Measurements from ENCODE around the gene IFI35. TPM values are rescaled to one million over a fixed set of nuclear protein-coding genes. Genes with fewer than 3 reads are reported as not detected.

The IFI35 gene
- polyA plus RNA-seq, 2 of the 4 experiments (the other 2 are of a cell fraction) = 10.8 to 20.2 TPM

DNA sequence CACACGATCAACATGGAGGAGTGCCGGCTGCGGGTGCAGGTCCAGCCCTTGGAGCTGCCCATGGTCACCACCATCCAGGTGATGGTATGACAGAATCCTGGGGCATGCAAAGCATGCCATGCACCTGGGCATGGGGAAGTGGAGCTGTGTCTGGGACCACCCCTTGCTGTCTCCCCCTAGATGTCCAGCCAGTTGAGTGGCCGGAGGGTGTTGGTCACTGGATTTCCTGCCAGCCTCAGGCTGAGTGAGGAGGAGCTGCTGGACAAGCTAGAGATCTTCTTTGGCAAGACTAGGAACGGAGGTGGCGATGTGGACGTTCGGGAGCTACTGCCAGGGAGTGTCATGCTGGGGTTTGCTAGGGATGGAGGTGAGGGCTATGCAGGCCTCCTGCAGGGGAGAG, 6.7 kb downstream of the IFI35 start:
- TF ChIP-seq POLR2A (IDR thresholded peaks at IDR 0.05; ENCODE audit: low read length) (no peak; the same call in 1 of the 2 replicates), RAD21 (conservative IDR thresholded peaks at IDR 0.05 in 1 of 2, IDR thresholded peaks at IDR 0.05 in 1 of 2) (no peak), BHLHE40 (IDR thresholded peaks at IDR 0.05; ENCODE audit: low read depth, low read length) (no peak), MYC (IDR thresholded peaks at IDR 0.05; ENCODE audit: borderline replicate concordance, low read length) (no peak), ZFP36 (IDR thresholded peaks at IDR 0.05; ENCODE audit: borderline replicate concordance, partially characterized antibody) (no peak)
- TF ChIP-seq, protein P1, sequence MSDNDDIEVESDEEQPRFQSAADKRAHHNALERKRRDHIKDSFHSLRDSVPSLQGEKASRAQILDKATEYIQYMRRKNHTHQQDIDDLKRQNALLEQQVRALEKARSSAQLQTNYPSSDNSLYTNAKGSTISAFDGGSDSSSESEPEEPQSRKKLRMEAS (IDR thresholded peaks at IDR 0.05) = no peak
- H3K4me2 ChIP-seq = no peak overlapping the region
- ChIA-PET POLR2A (interaction anchor here (1.1 to 5.7 kb wide), 2 partner anchors 12 to 15 kb away, joined by 3 to 38 read pairs; partner anchors contain the start of gene RPL27), CTCF (interaction anchor here (0.8 to 3.4 kb wide), 8 partner anchors 7 to 170 kb away, joined by 3 to 20 read pairs (median 6); partner anchors contain the start of genes PTGES3L, RND2, RPL27 and VAT1)
- no peak for DNase-seq (ENCODE audit: low read depth in 1 of 2, low spot score in 1 of 2)
- H3K4me1 ChIP-seq = peaks cover 8% of the 10 kb centered on the region; the same call in 2 of the 3 replicates
- H3K27ac ChIP-seq = no peak overlapping the region
- FAIRE-seq = no peak
- WGBS (ENCODE audit: missing lambda C conversion rate) = 91% methylated on average over 8 of the region's 8 CpGs
- no peaks in the 10 kb centered on the region for H3K9me3 ChIP-seq
- ATAC-seq = no peak
- no peak overlapping the region for H3K4me3 ChIP-seq

DNA sequence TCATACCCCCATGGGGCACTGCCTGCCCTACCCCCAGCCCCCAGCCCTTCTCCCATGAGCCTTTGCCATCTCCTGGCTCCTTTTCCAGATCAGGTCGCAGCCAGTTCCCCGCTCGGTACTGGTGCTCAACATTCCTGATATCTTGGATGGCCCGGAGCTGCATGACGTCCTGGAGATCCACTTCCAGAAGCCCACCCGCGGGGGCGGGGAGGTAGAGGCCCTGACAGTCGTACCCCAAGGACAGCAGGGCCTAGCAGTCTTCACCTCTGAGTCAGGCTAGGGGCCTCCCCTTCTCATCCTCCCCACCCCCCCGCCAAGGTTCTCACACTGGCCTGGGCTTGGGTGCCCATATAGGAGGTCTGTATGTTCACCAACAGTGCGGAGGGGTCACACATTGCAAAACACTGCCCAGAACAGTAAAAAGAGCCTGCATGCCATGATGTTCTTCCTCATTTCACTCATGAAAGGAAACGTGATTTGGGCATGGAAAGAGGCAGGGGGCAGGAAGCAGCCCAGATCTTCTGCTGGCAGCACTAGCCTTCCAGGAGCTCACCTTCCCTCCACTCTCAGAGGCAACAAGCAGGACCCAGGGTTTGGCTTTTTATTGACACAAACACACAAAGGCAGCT, 7.5 kb downstream of the IFI35 start:
- no peaks in the 10 kb centered on the region for H3K9me3 ChIP-seq
- DNase-seq (ENCODE audit: low read depth in 1 of 2, low spot score in 1 of 2) (no peak), FAIRE-seq (no peak), ATAC-seq (peak in 1 of 2 experiments; percentile 5; a peak in 1 of 6 replicates)
- no peak overlapping the region for H3K4me2 ChIP-seq
- H3K4me3 ChIP-seq = no peak overlapping the region
- peaks cover 13% of the 10 kb centered on the region for H3K4me1 ChIP-seq
- ChIA-PET POLR2A (interaction anchor here (1.2 to 5.7 kb wide), 2 partner anchors 16 to 301 kb away, joined by 3 to 38 read pairs; partner anchors contain the start of gene RPL27), CTCF (interaction anchor here (1.0 to 3.4 kb wide), 4 partner anchors 8 to 18 kb away, joined by 3 to 20 read pairs (median 7); partner anchors contain the start of genes RND2 and VAT1)
- TF ChIP-seq TFCP2L1 (CRISPR knock-in tag; IDR thresholded peaks at IDR 0.05) (no peak), POLR2AphosphoS2 (conservative IDR thresholded peaks at IDR 0.05; ENCODE audit: low read length) (no peak; the same call in 1 of the 2 replicates), CBX2 (IDR thresholded peaks at IDR 0.05; ENCODE audit: borderline replicate concordance, low read depth) (no peak), CEBPB (IDR thresholded peaks at IDR 0.05) (no peak), ZNF302 (CRISPR knock-in tag; IDR thresholded peaks at IDR 0.05) (no peak)
- TF ChIP-seq, protein P2, sequence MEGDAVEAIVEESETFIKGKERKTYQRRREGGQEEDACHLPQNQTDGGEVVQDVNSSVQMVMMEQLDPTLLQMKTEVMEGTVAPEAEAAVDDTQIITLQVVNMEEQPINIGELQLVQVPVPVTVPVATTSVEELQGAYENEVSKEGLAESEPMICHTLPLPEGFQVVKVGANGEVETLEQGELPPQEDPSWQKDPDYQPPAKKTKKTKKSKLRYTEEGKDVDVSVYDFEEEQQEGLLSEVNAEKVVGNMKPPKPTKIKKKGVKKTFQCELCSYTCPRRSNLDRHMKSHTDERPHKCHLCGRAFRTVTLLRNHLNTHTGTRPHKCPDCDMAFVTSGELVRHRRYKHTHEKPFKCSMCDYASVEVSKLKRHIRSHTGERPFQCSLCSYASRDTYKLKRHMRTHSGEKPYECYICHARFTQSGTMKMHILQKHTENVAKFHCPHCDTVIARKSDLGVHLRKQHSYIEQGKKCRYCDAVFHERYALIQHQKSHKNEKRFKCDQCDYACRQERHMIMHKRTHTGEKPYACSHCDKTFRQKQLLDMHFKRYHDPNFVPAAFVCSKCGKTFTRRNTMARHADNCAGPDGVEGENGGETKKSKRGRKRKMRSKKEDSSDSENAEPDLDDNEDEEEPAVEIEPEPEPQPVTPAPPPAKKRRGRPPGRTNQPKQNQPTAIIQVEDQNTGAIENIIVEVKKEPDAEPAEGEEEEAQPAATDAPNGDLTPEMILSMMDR (IDR thresholded peaks at IDR 0.05) = no peak
- H3K27ac ChIP-seq = no peak overlapping the region
- WGBS (ENCODE audit: missing lambda C conversion rate) = 88% methylated on average over 12 of the region's 12 CpGs

DNA sequence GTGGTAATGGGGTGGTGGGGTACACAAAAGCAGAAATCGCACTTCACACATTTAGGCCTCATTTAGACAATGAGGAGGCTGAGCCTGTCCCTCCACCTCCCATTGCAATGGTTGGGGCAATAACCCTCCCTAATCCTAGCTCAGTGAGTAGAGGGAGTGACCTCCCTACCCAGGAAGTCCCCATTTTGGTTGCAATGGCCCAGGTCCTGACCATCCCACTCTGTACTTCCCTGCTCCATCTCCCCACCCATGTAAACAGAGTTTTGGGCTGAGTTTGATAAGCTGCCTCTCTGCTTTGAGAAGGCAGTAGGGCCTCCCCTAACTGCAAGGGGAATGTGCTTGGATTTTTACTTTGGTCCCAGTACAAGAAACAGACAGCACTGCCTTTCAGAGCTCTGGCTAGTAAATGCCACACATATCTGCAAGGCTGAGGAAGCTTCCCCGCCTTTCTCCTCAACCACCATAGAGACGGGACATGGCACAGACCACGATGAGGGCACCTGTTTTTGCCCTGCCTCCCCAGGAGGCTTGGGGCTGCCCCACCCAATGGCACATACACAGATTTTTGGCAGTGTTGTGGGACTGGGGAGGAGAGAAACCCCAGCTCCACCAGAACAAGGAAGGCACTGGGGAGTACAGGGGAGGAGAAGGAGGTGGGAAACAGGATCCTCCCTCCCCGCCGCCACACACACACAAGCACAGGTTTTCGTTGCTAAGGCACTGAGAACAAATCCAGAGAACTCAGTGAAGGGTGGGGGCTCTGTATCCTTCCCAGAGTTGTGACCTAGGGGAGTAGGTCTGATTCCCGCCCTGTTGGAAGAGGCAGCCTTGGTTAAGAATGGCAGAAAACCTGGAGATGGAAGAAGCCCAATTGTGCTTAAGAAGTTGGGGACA, 8.3 kb downstream of the IFI35 start:
- H3K9me3 ChIP-seq = no peaks in the 10 kb centered on the region
- H3K4me1 ChIP-seq = peaks cover 21% of the 10 kb centered on the region
- H3K4me3 ChIP-seq = no peak overlapping the region
- FAIRE-seq (no peak), DNase-seq (ENCODE audit: low read depth in 1 of 2, low spot score in 1 of 2) (no peak), ATAC-seq (no peak)
- H3K4me2 ChIP-seq = no peak overlapping the region
- WGBS (ENCODE audit: missing lambda C conversion rate) = 88% methylated on average over 8 of the region's 8 CpGs
- ChIA-PET CTCF (interaction anchor here (1.6 to 1.7 kb wide), 2 partner anchors 9 to 18 kb away, joined by 7 read pairs; no protein-coding TSS in a partner anchor), POLR2A (interaction anchor here (1.2 to 5.7 kb wide), 2 partner anchors 16 to 301 kb away, joined by 3 to 38 read pairs; partner anchors contain the start of gene RPL27)
- TF ChIP-seq, protein P3, sequence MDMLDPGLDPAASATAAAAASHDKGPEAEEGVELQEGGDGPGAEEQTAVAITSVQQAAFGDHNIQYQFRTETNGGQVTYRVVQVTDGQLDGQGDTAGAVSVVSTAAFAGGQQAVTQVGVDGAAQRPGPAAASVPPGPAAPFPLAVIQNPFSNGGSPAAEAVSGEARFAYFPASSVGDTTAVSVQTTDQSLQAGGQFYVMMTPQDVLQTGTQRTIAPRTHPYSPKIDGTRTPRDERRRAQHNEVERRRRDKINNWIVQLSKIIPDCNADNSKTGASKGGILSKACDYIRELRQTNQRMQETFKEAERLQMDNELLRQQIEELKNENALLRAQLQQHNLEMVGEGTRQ (IDR thresholded peaks at IDR 0.05) = no peak
- TF ChIP-seq EP300 (IDR thresholded peaks at IDR 0.05) (no peak), KDM1A (IDR thresholded peaks at IDR 0.05; ENCODE audit: low read depth) (no peak), POLR2AphosphoS2 (conservative IDR thresholded peaks at IDR 0.05; ENCODE audit: low read length) (no peak), CBX8 (IDR thresholded peaks at IDR 0.05) (no peak), JUNB (IDR thresholded peaks at IDR 0.05) (no peak), RARB (CRISPR knock-in tag; IDR thresholded peaks at IDR 0.05) (no peak), POLR2A (IDR thresholded peaks at IDR 0.05; ENCODE audit: low read length) (no peak)
- TF ChIP-seq, protein P4, sequence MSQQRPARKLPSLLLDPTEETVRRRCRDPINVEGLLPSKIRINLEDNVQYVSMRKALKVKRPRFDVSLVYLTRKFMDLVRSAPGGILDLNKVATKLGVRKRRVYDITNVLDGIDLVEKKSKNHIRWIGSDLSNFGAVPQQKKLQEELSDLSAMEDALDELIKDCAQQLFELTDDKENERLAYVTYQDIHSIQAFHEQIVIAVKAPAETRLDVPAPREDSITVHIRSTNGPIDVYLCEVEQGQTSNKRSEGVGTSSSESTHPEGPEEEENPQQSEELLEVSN (IDR thresholded peaks at IDR 0.05; ENCODE audit: borderline replicate concordance, low read depth) = no peak
- no peak overlapping the region for H3K27ac ChIP-seq
